HCT116 (cell line): Measurements from ENCODE around the gene MME. TPM values are rescaled to one million over a fixed set of nuclear protein-coding genes. Genes with fewer than 3 reads are reported as not detected.

Experiments
- ATAC-seq: fragments of 200-7000 bp; cut with Tn5 transposase; 2 replicates; pipeline ENCODE4 v1.9.1; 2020; ENCODE audit warnings: mild to moderate bottlenecking, moderate library complexity
- Bru-seq: library from RNA; stranded (reverse); fragments of 400-500 nt; gene quantifications from one replicate; lab custom pipeline; 2021; lab: Mats Ljungman, UMichigan
- BruChase-seq, 2 experiments: library from RNA; stranded (reverse); fragments of 400-500 nt; gene quantifications; one replicate each; lab custom pipeline; 2021; lab: Mats Ljungman, UMichigan
- BruUV-seq: library from RNA; stranded (reverse); fragments of 400-500 nt; replicated peaks from 2 replicates; lab custom pipeline; 2021; lab: Mats Ljungman, UMichigan
- CTCF ChIA-PET: fragments of 300-600 bp; sonication (Branson Sonifier 250); formaldehyde crosslinking; loops from one replicate; lab custom pipeline; 2021; ENCODE audit warnings: antibody characterized with exemption; lab: Charles Lee
- POLR2A ChIA-PET: fragments of 300-600, 350-600 bp; sonication (Branson Sonifier 250); formaldehyde crosslinking; loops from one replicate; lab custom pipeline; 2021; ENCODE audit warnings: antibody characterized with exemption; lab: Charles Lee
- RAD21 ChIA-PET, 2 experiments: fragments of 300-600 bp; sonication (Branson Sonifier 250); formaldehyde crosslinking; loops; one replicate each; lab custom pipeline; 2023; ENCODE audit warnings: low total read pairs in 2 of 2; ENCODE audit not compliant: uncharacterized antibody in 2 of 2, unreplicated experiment in 2 of 2, low non-redundant PET in 1 of 2; lab: Charles Lee
- DNase-seq: peaks from one replicate; pipeline ENCODE4 v3.0.0-alpha.2; 2010; ENCODE audit warnings: low read depth, low spot score
- H2AFZ ChIP-seq: fragments of 200-600 bp; shearing (Covaris generic), sonication (generic); 2 replicates; pipeline ENCODE4 v1.6.1; 2017; ENCODE audit warnings: low read depth, mixed run types, mixed read lengths, antibody characterized with exemption, low read length; ENCODE audit not compliant: poor library complexity, severe bottlenecking
- H3K27ac ChIP-seq: 2 replicates; pipeline ENCODE4 v1.5.1; 2012; ENCODE audit warnings: low read depth, low read length
- H3K27me3 ChIP-seq: fragments of 200-600 bp; sonication (generic); 2 replicates; pipeline ENCODE4 v1.6.1; 2016; ENCODE audit warnings: mixed run types, low read length, mixed read lengths; ENCODE audit not compliant: insufficient read depth
- H3K36me3 ChIP-seq, 2 experiments: fragments of 200-500 bp in 1 of 2; fragments of 200-600 bp in 1 of 2; sonication (Bioruptor generic) in 1 of 2; sonication (generic) in 1 of 2; 2 replicates each; pipeline versions ENCODE4 v1.5.1 to v1.6.1; 2014 to 2016; ENCODE audit warnings: low read length in 2 of 2, inconsistent platforms in 1 of 2, mixed read lengths in 1 of 2, mixed run types in 1 of 2; ENCODE audit not compliant: insufficient read depth in 2 of 2, control insufficient read depth in 1 of 2
- H3K4me1 ChIP-seq, 2 experiments: fragments of 200-600 bp in 1 of 2; sonication (generic) in 1 of 2; 2 replicates each; pipeline versions ENCODE4 v1.5.1 to v1.6.1; 2012 to 2017; ENCODE audit warnings: low read length in 2 of 2, inconsistent platforms in 1 of 2, mild to moderate bottlenecking in 1 of 2, mixed read lengths in 1 of 2, mixed run types in 1 of 2, moderate library complexity in 1 of 2; ENCODE audit not compliant: insufficient read depth in 2 of 2, control insufficient read depth in 1 of 2
- H3K4me2 ChIP-seq: fragments of 200-600 bp; sonication (generic); 2 replicates; pipeline ENCODE4 v1.6.1; 2017; ENCODE audit warnings: mixed run types, low read length, mixed read lengths
- H3K4me3 ChIP-seq, 2 experiments: fragments of 200-600 bp in 1 of 2; sonication (generic) in 1 of 2; replicated peaks in 1 of 2; 2 replicates each; pipeline ENCODE4 v1.5.1; 2011 to 2016; ENCODE audit warnings: low read length in 2 of 2, control low read depth in 1 of 2, low read depth in 1 of 2, mild to moderate bottlenecking in 1 of 2, mixed read lengths in 1 of 2, mixed run types in 1 of 2
- H3K79me2 ChIP-seq: fragments of 200-600 bp; sonication (generic); 2 replicates; pipeline ENCODE4 v1.6.1; 2017; ENCODE audit warnings: mild to moderate bottlenecking, mixed run types, low read length, moderate library complexity, mixed read lengths; ENCODE audit not compliant: insufficient read depth
- H3K9ac ChIP-seq: fragments of 200-600 bp; sonication (generic); 2 replicates; pipeline ENCODE4 v1.6.1; 2016; ENCODE audit warnings: low read length, mixed read lengths
- H3K9me2 ChIP-seq: fragments of 200-600 bp; sonication (generic), shearing (Covaris generic); 2 replicates; pipeline ENCODE4 v1.6.1; 2017; ENCODE audit warnings: mixed run types, mild to moderate bottlenecking, moderate library complexity; ENCODE audit not compliant: insufficient read depth
- H3K9me3 ChIP-seq, 2 experiments: fragments of 200-500 bp in 1 of 2; fragments of 200-600 bp in 1 of 2; sonication (Bioruptor generic) in 1 of 2; sonication (generic) in 1 of 2; 2 replicates each; pipeline ENCODE4 v1.6.1; 2014 to 2017; ENCODE audit warnings: low read length in 2 of 2, mixed read lengths in 2 of 2, inconsistent platforms in 1 of 2, low read depth in 1 of 2, mild to moderate bottlenecking in 1 of 2, mixed run types in 1 of 2, moderate library complexity in 1 of 2; ENCODE audit not compliant: control insufficient read depth in 1 of 2, insufficient read depth in 1 of 2
- H4K20me1 ChIP-seq: fragments of 200-600 bp; sonication (generic), shearing (Covaris generic); 2 replicates; pipeline ENCODE4 v1.6.1; 2017; ENCODE audit warnings: mixed run types, mild to moderate bottlenecking, moderate library complexity; ENCODE audit not compliant: insufficient read depth
- CTCF ChIP-seq, 3 experiments: fragments of 200-600 bp in 1 of 3; sonication (generic) in 1 of 3; IDR thresholded peaks in 2 of 3; conservative IDR thresholded peaks in 1 of 3; 2 replicates each; pipeline ENCODE4 v1.5.1; 2012 to 2017; ENCODE audit warnings: low read depth in 2 of 3, low read length in 2 of 3, antibody characterized with exemption in 1 of 3, borderline replicate concordance in 1 of 3, control low read depth in 1 of 3, mild to moderate bottlenecking in 1 of 3, mixed read lengths in 1 of 3, mixed run types in 1 of 3, moderate library complexity in 1 of 3; ENCODE audit not compliant: insufficient read depth in 1 of 3
- EGR1 ChIP-seq: IDR thresholded peaks from 2 replicates; pipeline ENCODE4 v1.6.1; 2012; ENCODE audit warnings: low read depth
- EZH2phosphoT487 ChIP-seq: fragments of 200-600 bp; IDR thresholded peaks from 2 replicates; pipeline ENCODE4 v1.6.1; 2018; ENCODE audit warnings: antibody characterized with exemption, borderline replicate concordance
- FOSL1 ChIP-seq: IDR thresholded peaks from 2 replicates; pipeline ENCODE4 v1.6.1; 2012; ENCODE audit warnings: low read depth
- POLR2AphosphoS5 ChIP-seq: IDR thresholded peaks from 2 replicates; pipeline ENCODE4 v1.6.1; 2011; ENCODE audit warnings: mild to moderate bottlenecking, low read depth, low read length, moderate library complexity
- SP1 ChIP-seq: IDR thresholded peaks from 2 replicates; pipeline ENCODE4 v1.6.1; 2012; ENCODE audit warnings: low read depth
- TCF7L2 ChIP-seq: IDR thresholded peaks from 2 replicates; pipeline ENCODE4 v1.7.0; 2011; ENCODE audit warnings: borderline replicate concordance, inconsistent platforms; ENCODE audit not compliant: insufficient read depth, insufficient read length; ENCODE audit errors: extremely low read depth
- ZNF274 ChIP-seq: fragments of 200-500 bp; sonication (Bioruptor generic); IDR thresholded peaks from 2 replicates; pipeline ENCODE4 v1.6.1; 2014; ENCODE audit warnings: mild to moderate bottlenecking, low read depth, low read length, inconsistent platforms
- intact Hi-C: fragments of 100-400 bp; cut with micrococcal nuclease; formaldehyde crosslinking; loops from 2 replicates; pipeline ENCODE4 v1.10.0; 2022
- long read RNA-seq: library from polyadenylated mRNA; unstranded; transcript quantifications from one replicate; pipeline ENCODE4 v2.0.0, GENCODE V29; 2021; ENCODE audit not compliant: unreplicated experiment
- polyA plus RNA-seq: library from polyadenylated mRNA; unstranded; fragments of >200 nt; gene quantifications from 2 replicates; pipeline ENCODE4 v1.2.1, GENCODE V29; 2012; ENCODE audit warnings: missing spikeins
- total RNA-seq: library from RNA; stranded (reverse); gene quantifications from one replicate; pipeline ENCODE4 v1.2.1, GENCODE V29; 2021; ENCODE audit not compliant: unreplicated experiment
- TF ChIP-seq, protein P1 (sequence below): IDR thresholded peaks from 2 replicates; pipeline ENCODE4 v1.6.1; 2012
- TF ChIP-seq, protein P2 (sequence below): IDR thresholded peaks from 2 replicates; pipeline ENCODE4 v1.6.1; 2011; ENCODE audit warnings: mild to moderate bottlenecking, low read length, moderate library complexity; ENCODE audit not compliant: insufficient replicate concordance; ENCODE audit errors: extremely low read depth
- TF ChIP-seq, protein P3 (sequence below): IDR thresholded peaks from 2 replicates; pipeline ENCODE4 v1.6.1; 2012

MME gene
- total RNA-seq (0.34 TPM), Bru-seq, nascent RNA (percentile 9 among the genes with signal in this experiment), BruChase-seq, experiment 1, labeled RNA remaining after a 6-hour chase (percentile 12 among the genes with signal in this experiment), BruChase-seq, experiment 2, labeled RNA remaining after a 2-hour chase (percentile 8 among the genes with signal in this experiment)
- polyA plus RNA-seq, result not detected in 2 replicates
- long read RNA-seq, result 0 reads

GRCh38 chr3:155079746-155080487, at the start of gene MME:
TSS of gene MME (plus strand) at chr3:155080319. CDS start at chr3:155084168, 3,849 bp downstream.
- H3K36me3 ChIP-seq, result no peaks in the 10 kb centered on the region
- H3K9me2 ChIP-seq, result no peaks in the 10 kb centered on the region
- no peak within 1 kb of the TSS for H3K4me2 ChIP-seq
- no peak within 1 kb of the TSS for H2AFZ ChIP-seq
- no peaks in the 10 kb centered on the region for H3K4me1 ChIP-seq
- ATAC-seq (no peak), DNase-seq (no peak)
- H4K20me1 ChIP-seq, result no peaks in the 10 kb centered on the region
- no peaks in the 10 kb centered on the region for H3K9me3 ChIP-seq
- TF ChIP-seq, protein P1, sequence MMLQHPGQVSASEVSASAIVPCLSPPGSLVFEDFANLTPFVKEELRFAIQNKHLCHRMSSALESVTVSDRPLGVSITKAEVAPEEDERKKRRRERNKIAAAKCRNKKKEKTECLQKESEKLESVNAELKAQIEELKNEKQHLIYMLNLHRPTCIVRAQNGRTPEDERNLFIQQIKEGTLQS, result no peak
- TF ChIP-seq FOSL1 (no peak), SP1 (no peak), ZNF274 (no peak)
- no peak within 1 kb of the TSS for H3K9ac ChIP-seq
- BruUV-seq, result no TSS peak
- RAD21 ChIA-PET, result no interaction called here
- no peak within 1 kb of the TSS for H3K27ac ChIP-seq
- intact Hi-C loops, result no loop called here
- CTCF ChIA-PET, result no interaction called here
- POLR2A ChIA-PET, result no interaction called here
- no peaks in the 10 kb centered on the region for H3K79me2 ChIP-seq
- H3K4me3 ChIP-seq, result no peak within 1 kb of the TSS
- H3K27me3 ChIP-seq, result no peaks in the 10 kb centered on the region

- Histone ChIP-seq H2AFZ (no peak overlapping the region), H3K9me3 (no peaks in the 10 kb centered on the region), H3K4me3 (no peak overlapping the region), H3K4me1 (no peaks in the 10 kb centered on the region), H3K79me2 (no peaks in the 10 kb centered on the region), H4K20me1 (no peaks in the 10 kb centered on the region), H3K9ac (no peak overlapping the region), H3K4me2 (no peak overlapping the region), H3K9me2 (no peaks in the 10 kb centered on the region)
- no TSS peak for BruUV-seq
- ChIA-PET CTCF (no interaction called here), RAD21 (no interaction called here), POLR2A (no interaction called here)
- DNase-seq (no peak), ATAC-seq (no peak)
- TF ChIP-seq POLR2AphosphoS5 (no peak), EGR1 (no peak), TCF7L2 (no peak), CTCF (IDR thresholded peaks at IDR 0.05 in 2 of 3, conservative IDR thresholded peaks at IDR 0.05 in 1 of 3; ENCODE audit: borderline replicate concordance in 1 of 3, insufficient read depth in 1 of 3, low read depth in 2 of 3, low read length in 2 of 3) (no peak), EZH2phosphoT487 (no peak)
- TF ChIP-seq, protein P1, result no peak
- TF ChIP-seq, protein P2, sequence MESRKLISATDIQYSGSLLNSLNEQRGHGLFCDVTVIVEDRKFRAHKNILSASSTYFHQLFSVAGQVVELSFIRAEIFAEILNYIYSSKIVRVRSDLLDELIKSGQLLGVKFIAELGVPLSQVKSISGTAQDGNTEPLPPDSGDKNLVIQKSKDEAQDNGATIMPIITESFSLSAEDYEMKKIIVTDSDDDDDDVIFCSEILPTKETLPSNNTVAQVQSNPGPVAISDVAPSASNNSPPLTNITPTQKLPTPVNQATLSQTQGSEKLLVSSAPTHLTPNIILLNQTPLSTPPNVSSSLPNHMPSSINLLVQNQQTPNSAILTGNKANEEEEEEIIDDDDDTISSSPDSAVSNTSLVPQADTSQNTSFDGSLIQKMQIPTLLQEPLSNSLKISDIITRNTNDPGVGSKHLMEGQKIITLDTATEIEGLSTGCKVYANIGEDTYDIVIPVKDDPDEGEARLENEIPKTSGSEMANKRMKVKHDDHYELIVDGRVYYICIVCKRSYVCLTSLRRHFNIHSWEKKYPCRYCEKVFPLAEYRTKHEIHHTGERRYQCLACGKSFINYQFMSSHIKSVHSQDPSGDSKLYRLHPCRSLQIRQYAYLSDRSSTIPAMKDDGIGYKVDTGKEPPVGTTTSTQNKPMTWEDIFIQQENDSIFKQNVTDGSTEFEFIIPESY, result no peak
- TF ChIP-seq, protein P3, sequence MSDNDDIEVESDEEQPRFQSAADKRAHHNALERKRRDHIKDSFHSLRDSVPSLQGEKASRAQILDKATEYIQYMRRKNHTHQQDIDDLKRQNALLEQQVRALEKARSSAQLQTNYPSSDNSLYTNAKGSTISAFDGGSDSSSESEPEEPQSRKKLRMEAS, result no peak
- TF ChIP-seq, all 23 proteins: peak for 0
- Histone ChIP-seq H3K36me3 (no peaks in the 10 kb centered on the region), H3K27ac (no peak overlapping the region), H3K27me3 (no peaks in the 10 kb centered on the region)
- intact Hi-C loops, result loop anchor here (1.0 kb wide), 1 partner anchor 26 kb away; no protein-coding TSS in a partner anchor
Measured at GRCh38 chr3:155031186-155031585, 48.9 kb upstream of the MME start.
